Keratinocyte (primary cell): ENCODE measurements around the gene UPB1. TPM values are rescaled to one million over a fixed set of nuclear protein-coding genes. Genes with fewer than 3 reads are reported as not detected.

Experiments
- DNase-seq: peaks from one replicate; pipeline ENCODE4 v3.0.0-alpha.2; 2011; ENCODE audit warnings: low read depth, missing footprints, low spot score
- FAIRE-seq: peaks from 2 replicates; lab custom pipeline; 2011; peaks lifted over from hg19 to GRCh38; lab: Jason Lieb, UNC
- H2AFZ ChIP-seq: 2 replicates; pipeline ENCODE4 v1.6.0; 2012; ENCODE audit warnings: low read length, control low read depth, inconsistent platforms; ENCODE audit not compliant: control insufficient read depth
- H3K27ac ChIP-seq: 2 replicates; pipeline ENCODE4 v1.5.1; 2011; ENCODE audit warnings: low read length; ENCODE audit not compliant: control insufficient read depth, insufficient read depth
- H3K27me3 ChIP-seq: 3 replicates; pipeline ENCODE4 v1.6.0; 2011; ENCODE audit warnings: low read length; ENCODE audit not compliant: control insufficient read depth, insufficient read depth; ENCODE audit errors: extremely low read depth
- H3K36me3 ChIP-seq, 2 experiments: 2 replicates in 1 of 2; 3 replicates in 1 of 2; pipeline ENCODE4 v1.5.1; 2011; ENCODE audit warnings: low read length in 2 of 2, mild to moderate bottlenecking in 1 of 2; ENCODE audit not compliant: control insufficient read depth in 2 of 2, insufficient read depth in 2 of 2; ENCODE audit errors: extremely low read depth in 1 of 2
- H3K4me1 ChIP-seq: 3 replicates; pipeline ENCODE4 v1.5.1; 2011; ENCODE audit warnings: low read length; ENCODE audit not compliant: control insufficient read depth, insufficient read depth; ENCODE audit errors: extremely low read depth
- H3K4me2 ChIP-seq: 3 replicates; pipeline ENCODE4 v1.6.0; 2011; ENCODE audit warnings: low read depth, low read length; ENCODE audit not compliant: control insufficient read depth, insufficient read depth; ENCODE audit errors: extremely low read depth
- H3K4me3 ChIP-seq, 3 experiments: fragments of 200-600 bp in 1 of 3; sonication (generic) in 1 of 3; 2 replicates in 2 of 3; 3 replicates in 1 of 3; pipeline ENCODE4 v1.5.1; 2011 to 2016; ENCODE audit warnings: low read length in 3 of 3, mild to moderate bottlenecking in 3 of 3, control low read depth in 2 of 3, inconsistent platforms in 1 of 3, low read depth in 1 of 3, mixed read lengths in 1 of 3, mixed run types in 1 of 3, moderate library complexity in 1 of 3; ENCODE audit not compliant: control insufficient read depth in 2 of 3, insufficient read depth in 2 of 3; ENCODE audit errors: extremely low read depth in 1 of 3
- H3K79me2 ChIP-seq: 2 replicates; pipeline ENCODE4 v1.6.0; 2012; ENCODE audit warnings: low read length; ENCODE audit not compliant: control insufficient read depth, insufficient read depth
- H3K9ac ChIP-seq: 3 replicates; pipeline ENCODE4 v1.6.0; 2011; ENCODE audit warnings: low read length; ENCODE audit not compliant: control insufficient read depth, insufficient read depth; ENCODE audit errors: extremely low read depth
- H3K9me1 ChIP-seq: 3 replicates; pipeline ENCODE4 v1.6.0; 2011; ENCODE audit warnings: low read length; ENCODE audit not compliant: control insufficient read depth, insufficient read depth; ENCODE audit errors: extremely low read depth
- H3K9me3 ChIP-seq: 2 replicates; pipeline ENCODE4 v1.5.1; 2012; ENCODE audit warnings: low read depth, low read length; ENCODE audit not compliant: control insufficient read depth
- H4K20me1 ChIP-seq: 3 replicates; pipeline ENCODE4 v1.6.0; 2011; ENCODE audit warnings: low read length; ENCODE audit not compliant: control insufficient read depth, insufficient read depth; ENCODE audit errors: extremely low read depth
- EZH2 ChIP-seq: IDR thresholded peaks from one replicate; pipeline ENCODE4 v1.6.1; 2012; ENCODE audit warnings: inconsistent platforms, mild to moderate bottlenecking, low read length, moderate library complexity
- dilution Hi-C: fragments of 300-500 bp; cut with MboI; formaldehyde crosslinking; loops from one replicate; pipeline ENCODE4 v1.7.0; 2020; ENCODE audit warnings: low sequenced_read_pairs; ENCODE audit not compliant: extremely low pct_ligation_motif_present
- polyA plus RNA-seq, 5 experiments: library from polyadenylated mRNA; depleted of rRNA in 3 of 5; stranded (reverse) in 3 of 5; stranded (forward) in 1 of 5; unstranded in 1 of 5; fragments of >200 nt; gene quantifications; 1 replicate in 1 of 5; 2 replicates in 3 of 5; 3 replicates in 1 of 5; pipeline versions ENCODE4 v1.2.1 to v1.2.3, GENCODE V29; 2011 to 2012; ENCODE audit warnings: missing spikeins in 2 of 5, low read depth in 1 of 5, low replicate concordance in 1 of 5
- TF ChIP-seq, protein P1 (sequence below), 3 experiments: IDR thresholded peaks in 1 of 3; conservative IDR thresholded peaks in 1 of 3; optimal IDR thresholded peaks in 1 of 3; 2 replicates in 2 of 3; 3 replicates in 1 of 3; pipeline versions ENCODE3 to v1.5.1; 2011; ENCODE audit warnings: low read length in 3 of 3, mild to moderate bottlenecking in 3 of 3, moderate library complexity in 2 of 3, control low read depth in 1 of 3, inconsistent platforms in 1 of 3; ENCODE audit not compliant: insufficient read depth in 2 of 3; ENCODE audit errors: extremely low read depth in 1 of 3

The UPB1 gene
- polyA plus RNA-seq, 1 donor (not counting 4 experiments of a cell fraction or from before 2014, with no cell fraction given) = not detected

DNA sequence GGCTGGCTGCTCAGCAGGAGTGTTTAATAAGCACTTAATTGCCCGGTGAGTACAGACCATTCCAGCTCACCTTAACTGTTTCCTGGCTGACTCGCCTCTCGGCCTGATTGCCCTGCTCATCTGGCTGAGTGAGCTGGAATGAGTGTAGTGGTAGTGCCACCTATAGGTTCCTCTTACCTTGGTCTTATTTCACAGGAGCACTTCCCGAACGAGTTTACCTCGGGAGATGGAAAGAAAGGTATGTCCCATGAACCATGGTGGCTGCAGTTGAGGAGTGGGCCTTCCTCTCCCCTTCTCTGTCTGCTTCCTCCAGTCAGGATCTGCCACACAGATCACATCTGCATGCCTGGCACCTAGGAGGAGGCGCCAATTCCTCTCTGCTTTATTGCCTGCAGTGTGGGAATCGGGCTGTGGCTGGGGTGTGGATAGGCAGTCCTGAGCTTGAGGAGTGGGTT is 26.7 kb downstream of the UPB1 start:
- FAIRE-seq = peak; percentile 99
- TF ChIP-seq, protein P1, sequence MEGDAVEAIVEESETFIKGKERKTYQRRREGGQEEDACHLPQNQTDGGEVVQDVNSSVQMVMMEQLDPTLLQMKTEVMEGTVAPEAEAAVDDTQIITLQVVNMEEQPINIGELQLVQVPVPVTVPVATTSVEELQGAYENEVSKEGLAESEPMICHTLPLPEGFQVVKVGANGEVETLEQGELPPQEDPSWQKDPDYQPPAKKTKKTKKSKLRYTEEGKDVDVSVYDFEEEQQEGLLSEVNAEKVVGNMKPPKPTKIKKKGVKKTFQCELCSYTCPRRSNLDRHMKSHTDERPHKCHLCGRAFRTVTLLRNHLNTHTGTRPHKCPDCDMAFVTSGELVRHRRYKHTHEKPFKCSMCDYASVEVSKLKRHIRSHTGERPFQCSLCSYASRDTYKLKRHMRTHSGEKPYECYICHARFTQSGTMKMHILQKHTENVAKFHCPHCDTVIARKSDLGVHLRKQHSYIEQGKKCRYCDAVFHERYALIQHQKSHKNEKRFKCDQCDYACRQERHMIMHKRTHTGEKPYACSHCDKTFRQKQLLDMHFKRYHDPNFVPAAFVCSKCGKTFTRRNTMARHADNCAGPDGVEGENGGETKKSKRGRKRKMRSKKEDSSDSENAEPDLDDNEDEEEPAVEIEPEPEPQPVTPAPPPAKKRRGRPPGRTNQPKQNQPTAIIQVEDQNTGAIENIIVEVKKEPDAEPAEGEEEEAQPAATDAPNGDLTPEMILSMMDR (optimal IDR thresholded peaks at IDR 0.05 in 1 of 3, IDR thresholded peaks at IDR 0.05 in 1 of 3, conservative IDR thresholded peaks at IDR 0.05 in 1 of 3; ENCODE audit: extremely low read depth in 1 of 3, insufficient read depth in 2 of 3, low read length in 3 of 3) = peak; percentile 66 to 92 (median 87)
- TF ChIP-seq EZH2 = no peak

DNA sequence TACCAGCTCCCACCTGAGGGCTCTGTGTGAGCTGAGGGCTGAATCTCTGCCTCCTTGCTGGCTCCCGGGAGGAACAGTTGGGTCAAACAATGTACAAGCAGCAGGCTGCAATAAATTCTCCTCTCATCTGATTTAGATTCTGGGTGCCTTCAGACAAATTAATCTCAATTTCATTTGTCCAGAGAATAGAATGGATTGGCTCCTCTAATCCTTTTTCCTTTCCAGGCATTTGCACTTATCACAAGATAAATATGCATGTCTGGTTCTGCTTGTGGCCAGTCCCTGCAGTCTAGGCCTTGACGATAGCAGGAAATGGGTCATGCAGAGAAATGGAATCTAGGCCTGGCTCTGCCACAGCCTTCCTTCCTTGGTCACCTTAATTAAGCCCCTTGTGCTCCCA is 28.7 kb downstream of the UPB1 start:
- H3K27me3 ChIP-seq = peaks cover 4% of the 10 kb centered on the region
- H3K9ac ChIP-seq = no peak overlapping the region
- no peak overlapping the region for H2AFZ ChIP-seq
- no peaks in the 10 kb centered on the region for H3K9me1 ChIP-seq
- H3K79me2 ChIP-seq = no peaks in the 10 kb centered on the region
- H3K4me3 ChIP-seq = no peak overlapping the region
- no peak for FAIRE-seq
- H3K4me2 ChIP-seq = no peak overlapping the region
- H3K4me1 ChIP-seq = peaks cover 4% of the 10 kb centered on the region
- H3K36me3 ChIP-seq = no peaks in the 10 kb centered on the region
- DNase-seq = no peak
- no peak overlapping the region for H3K27ac ChIP-seq
- TF ChIP-seq, protein P1 (optimal IDR thresholded peaks at IDR 0.05 in 1 of 3, IDR thresholded peaks at IDR 0.05 in 1 of 3, conservative IDR thresholded peaks at IDR 0.05 in 1 of 3; ENCODE audit: extremely low read depth in 1 of 3, insufficient read depth in 2 of 3, low read length in 3 of 3) = no peak
- TF ChIP-seq EZH2 = no peak
- H3K9me3 ChIP-seq = no peaks in the 10 kb centered on the region
- dilution Hi-C loops = no loop called here
- no peaks in the 10 kb centered on the region for H4K20me1 ChIP-seq

More for the DNA sequence above, 26.7 kb downstream of the UPB1 start:
- Histone ChIP-seq H3K9me1 (no peaks in the 10 kb centered on the region), H3K36me3 (no peaks in the 10 kb centered on the region), H3K4me2 (peak overlapping the region; percentile 52), H3K9ac (no peak overlapping the region), H3K27ac (no peak overlapping the region), H3K4me3 (no peak overlapping the region), H4K20me1 (no peaks in the 10 kb centered on the region), H3K27me3 (peaks cover 4% of the 10 kb centered on the region), H3K9me3 (no peaks in the 10 kb centered on the region), H3K4me1 (peaks cover 4% of the 10 kb centered on the region), H2AFZ (peak overlapping the region; percentile 88), H3K79me2 (no peaks in the 10 kb centered on the region)
- dilution Hi-C loops = no loop called here
- DNase-seq = peak; percentile 25
